ENCODE results near the gene EZR.

Gene EZR

GRCh38 chr6:158774717-158775449 is 44.3 kb downstream of the EZR start:
- TF ChIP-seq CTCF (IDR thresholded peaks at IDR 0.05; ENCODE audit: insufficient read depth, low read depth, low read length, missing control alignments), result no peak
- DNase-seq (ENCODE audit: low read depth), result no peak
- H3K4me3 ChIP-seq (ENCODE audit: low read depth, low read length), result no peak overlapping the region

- TF ChIP-seq CTCF (IDR thresholded peaks at IDR 0.05; ENCODE audit: insufficient read depth, low read depth, low read length, missing control alignments), result no peak
- no peak overlapping the region for H3K4me3 ChIP-seq (ENCODE audit: low read depth, low read length)
- DNase-seq (ENCODE audit: low read depth), result no peak
These were observed 45.4 kb downstream of the EZR start for GRCh38 chr6:158773581-158774449.

DNA sequence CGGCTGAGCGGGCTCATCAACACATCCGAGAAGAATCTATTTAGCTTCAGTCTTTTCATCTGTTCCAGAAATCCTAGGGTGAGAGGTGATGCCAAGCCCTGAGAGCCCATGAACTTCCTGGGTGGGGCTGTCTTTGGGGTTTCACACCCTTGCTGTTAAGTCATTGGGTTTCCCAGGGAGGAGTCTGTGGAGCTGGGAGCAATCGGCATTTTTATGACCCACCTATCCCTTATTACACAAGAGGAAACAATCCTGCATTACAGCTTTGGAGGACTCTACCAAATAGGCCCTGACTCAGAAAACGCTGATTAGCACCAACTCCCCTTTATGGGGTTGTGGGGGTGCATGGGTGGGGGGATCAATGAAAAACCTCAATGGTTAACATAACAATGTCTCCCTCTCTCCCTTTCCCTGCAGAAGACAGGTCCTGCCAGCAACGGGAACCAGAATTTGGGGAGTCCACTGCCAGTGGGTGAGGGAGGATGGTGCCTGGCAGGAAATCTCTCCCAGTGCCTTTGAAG is 46.3 kb downstream of the EZR start:
- no peak for DNase-seq (ENCODE audit: low read depth)
- TF ChIP-seq CTCF (IDR thresholded peaks at IDR 0.05; ENCODE audit: insufficient read depth, low read depth, low read length, missing control alignments), result no peak
- no peak overlapping the region for H3K4me3 ChIP-seq (ENCODE audit: low read depth, low read length)

GRCh38 chr6:158772172-158772571 is 47.0 kb downstream of the EZR start:
- DNase-seq (ENCODE audit: low read depth), result no peak
- no peak overlapping the region for H3K4me3 ChIP-seq (ENCODE audit: low read depth, low read length)
- no peak for TF ChIP-seq CTCF (IDR thresholded peaks at IDR 0.05; ENCODE audit: insufficient read depth, low read depth, low read length, missing control alignments)

DNA sequence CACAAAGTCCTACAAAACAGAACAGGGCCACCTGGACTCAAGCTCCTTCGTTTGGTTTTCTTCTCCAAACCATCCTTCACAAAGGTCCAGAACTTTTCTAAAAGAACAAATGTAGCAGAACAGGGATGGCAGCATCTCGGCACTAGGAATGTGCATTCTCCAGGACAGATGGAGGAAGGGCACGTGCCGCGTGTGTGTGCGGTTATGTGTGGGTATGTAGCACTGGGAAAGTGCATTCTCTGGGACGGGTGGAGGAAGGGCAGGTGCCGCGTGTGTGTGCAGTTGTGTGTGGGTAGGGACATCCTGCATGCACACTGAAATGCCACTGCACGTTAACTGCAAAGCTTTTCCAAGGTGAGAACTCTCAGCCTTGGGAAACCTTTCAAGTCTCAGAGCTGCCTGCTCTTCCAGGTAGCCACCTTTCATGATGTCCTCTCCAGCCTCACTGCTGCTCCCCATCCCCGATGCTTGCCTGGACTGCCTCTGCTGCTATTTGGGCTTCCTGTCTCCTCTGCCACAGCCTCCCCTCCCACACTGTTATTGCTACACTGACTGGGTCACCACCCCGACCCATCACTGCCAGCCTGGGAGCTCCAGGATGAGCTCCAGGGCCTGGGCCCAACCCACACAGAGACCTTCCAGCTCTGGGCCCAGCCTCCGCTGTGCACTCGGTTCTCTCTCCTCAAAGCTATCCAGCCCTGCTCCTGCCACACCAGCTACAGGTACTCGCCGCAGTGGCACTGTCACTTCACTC is 47.6 kb downstream of the EZR start:
- no peak for TF ChIP-seq CTCF (IDR thresholded peaks at IDR 0.05; ENCODE audit: insufficient read depth, low read depth, low read length, missing control alignments)
- DNase-seq (ENCODE audit: low read depth), result no peak

GRCh38 chr6:158770533-158771330 is 48.4 kb downstream of the EZR start:
- DNase-seq (ENCODE audit: low read depth), result no peak
- H3K4me3 ChIP-seq (ENCODE audit: low read depth, low read length), result no peak overlapping the region
- no peak for TF ChIP-seq CTCF (IDR thresholded peaks at IDR 0.05; ENCODE audit: insufficient read depth, low read depth, low read length, missing control alignments)

More for the DNA sequence above, 47.6 kb downstream of the EZR start:
- no peak overlapping the region for H3K4me3 ChIP-seq (ENCODE audit: low read depth, low read length)
